GM23338 (cell line): ENCODE results near the gene NHERF1. TPM values are rescaled to one million over a fixed set of nuclear protein-coding genes. Genes with fewer than 3 reads are reported as not detected.

ENCODE experiments used
- ATAC-seq: fragments of 200-7000 bp; cut with Tn5 transposase; 3 replicates; pipeline ENCODE4 v1.9.1; 2020
- DNase-seq: peaks from one replicate; pipeline ENCODE4 v3.0.0-alpha.2; 2015; ENCODE audit warnings: low spot score
- H2AFZ ChIP-seq: fragments of 200-600 bp; sonication (generic); 2 replicates; pipeline ENCODE4 v1.8.0; 2016; ENCODE audit warnings: antibody characterized with exemption, mild to moderate bottlenecking, moderate library complexity
- H3F3A ChIP-seq: fragments of 200-600 bp; sonication (generic); replicated peaks from 2 replicates; pipeline ENCODE4 v1.8.0; 2017; ENCODE audit warnings: antibody characterized with exemption, mixed run types, low read depth
- H3K27ac ChIP-seq: fragments of 200-600 bp; sonication (generic); 2 replicates; pipeline ENCODE4 v1.6.1; 2016; ENCODE audit warnings: low read depth
- H3K27me3 ChIP-seq: fragments of 200-600 bp; sonication (generic); 2 replicates; pipeline ENCODE4 v1.8.0; 2016; ENCODE audit warnings: mild to moderate bottlenecking, mixed run types, moderate library complexity; ENCODE audit not compliant: insufficient read depth
- H3K36me3 ChIP-seq: fragments of 200-600 bp; sonication (generic); 2 replicates; pipeline ENCODE4 v1.8.0; 2016; ENCODE audit warnings: mild to moderate bottlenecking; ENCODE audit not compliant: insufficient read depth
- H3K4me1 ChIP-seq: fragments of 200-600 bp; sonication (generic); 2 replicates; pipeline ENCODE4 v1.8.0; 2016; ENCODE audit warnings: mild to moderate bottlenecking, moderate library complexity; ENCODE audit not compliant: insufficient read depth
- H3K4me2 ChIP-seq: fragments of 200-600 bp; sonication (generic); 2 replicates; pipeline ENCODE4 v1.7.1; 2017; ENCODE audit warnings: mixed run types
- H3K4me3 ChIP-seq: fragments of 200-600 bp; sonication (generic); 2 replicates; pipeline ENCODE4 v1.6.1; 2016; ENCODE audit warnings: mixed run types
- H3K79me2 ChIP-seq: fragments of 200-600 bp; sonication (generic); replicated peaks from 2 replicates; pipeline ENCODE4 v1.8.0; 2017; ENCODE audit warnings: mild to moderate bottlenecking; ENCODE audit not compliant: insufficient read depth
- H3K9me2 ChIP-seq: fragments of 200-600 bp; sonication (generic); 2 replicates; pipeline ENCODE4 v1.8.0; 2017; ENCODE audit not compliant: insufficient read depth
- H4K20me1 ChIP-seq: fragments of 200-600 bp; sonication (generic); replicated peaks from 2 replicates; pipeline ENCODE4 v1.8.0; 2017; ENCODE audit warnings: mild to moderate bottlenecking; ENCODE audit not compliant: insufficient read depth
- H3K27ac Mint-ChIP-seq: 2 replicates; pipeline ENCODE4 v1.8.0; 2020; ENCODE audit warnings: inconsistent platforms, mild to moderate bottlenecking, moderate library complexity, mixed read lengths
- H3K27me3 Mint-ChIP-seq: 3 replicates; pipeline ENCODE4 v1.8.0; 2022; ENCODE audit warnings: low read depth, mild to moderate bottlenecking, moderate library complexity, mixed read lengths, inconsistent platforms; ENCODE audit not compliant: insufficient read depth, poor library complexity
- H3K36me3 Mint-ChIP-seq: 3 replicates; pipeline ENCODE4 v1.8.0; 2021; ENCODE audit warnings: low read depth, mild to moderate bottlenecking, inconsistent platforms, moderate library complexity, mixed read lengths
- H3K4me1 Mint-ChIP-seq: 3 replicates; pipeline ENCODE4 v1.8.0; 2020; ENCODE audit warnings: mild to moderate bottlenecking, inconsistent platforms, mixed read lengths
- H3K4me3 Mint-ChIP-seq: 3 replicates; pipeline ENCODE4 v1.8.0; 2021; ENCODE audit warnings: moderate library complexity, mild to moderate bottlenecking, inconsistent platforms, mixed read lengths
- H3K9me3 Mint-ChIP-seq: 3 replicates; pipeline ENCODE4 v1.8.0; 2020; ENCODE audit warnings: moderate library complexity, mild to moderate bottlenecking, inconsistent platforms, mixed read lengths
- CREB1 ChIP-seq: fragments of 250-450 bp; sonication (Bioruptor Pico); IDR thresholded peaks from 2 replicates; pipeline ENCODE4 v1.5.0; 2020; ENCODE audit warnings: low read depth, mild to moderate bottlenecking, moderate library complexity
- ETS1 ChIP-seq: IDR thresholded peaks from 2 replicates; pipeline ENCODE4 v1.6.1; 2016; ENCODE audit warnings: antibody characterized with exemption
- EZH2 ChIP-seq: fragments of 200-600 bp; sonication (generic); IDR thresholded peaks from one replicate; pipeline ENCODE4 v1.8.0; 2017; ENCODE audit warnings: antibody characterized with exemption, mild to moderate bottlenecking, low read depth; ENCODE audit not compliant: unreplicated experiment
- EZH2phosphoT487 ChIP-seq: fragments of 200-600 bp; sonication (generic); IDR thresholded peaks from one replicate; pipeline ENCODE4 v1.8.1; 2018; ENCODE audit warnings: antibody characterized with exemption; ENCODE audit not compliant: unreplicated experiment
- JUNB ChIP-seq: IDR thresholded peaks from one replicate; pipeline ENCODE4 v1.6.1; 2016; ENCODE audit warnings: antibody characterized with exemption; ENCODE audit not compliant: unreplicated experiment
- NANOG ChIP-seq: IDR thresholded peaks from 2 replicates; pipeline ENCODE4 v1.6.1; 2016; ENCODE audit warnings: antibody characterized with exemption, borderline replicate concordance
- POLR2AphosphoS5 ChIP-seq: IDR thresholded peaks from 2 replicates; pipeline ENCODE4 v1.6.1; 2016; ENCODE audit warnings: antibody characterized with exemption, low read depth
- STAT1 ChIP-seq: IDR thresholded peaks from one replicate; pipeline ENCODE4 v1.6.1; 2016; ENCODE audit warnings: antibody characterized with exemption; ENCODE audit not compliant: unreplicated experiment
- ZNF114 ChIP-seq: fragments of 250-450 bp; sonication (Bioruptor Pico); IDR thresholded peaks from 2 replicates; pipeline ENCODE4 v1.5.0; 2020; ENCODE audit warnings: mild to moderate bottlenecking, moderate library complexity
- ZNF331 ChIP-seq: fragments of 250-450 bp; sonication (Bioruptor Pico); IDR thresholded peaks from 2 replicates; pipeline ENCODE4 v1.5.0; 2020; ENCODE audit warnings: low read depth, mild to moderate bottlenecking, moderate library complexity
- ZNF462 ChIP-seq: fragments of 250-450 bp; sonication (Bioruptor Pico); IDR thresholded peaks from 2 replicates; pipeline ENCODE4 v1.5.0; 2020; ENCODE audit warnings: mild to moderate bottlenecking, moderate library complexity
- polyA plus RNA-seq: library from polyadenylated mRNA; unstranded; fragments of >200 nt; fragmentation: Nextera tagmentation; extraction: Ambion mirVana; gene quantifications from 2 replicates; pipeline ENCODE4 v1.2.1, GENCODE V29; 2016
- total RNA-seq: library from RNA; depleted of rRNA; stranded (reverse); fragments of >200 nt; shearing (Covaris generic); gene quantifications from 2 replicates; pipeline ENCODE4 v1.2.3, GENCODE V29; 2014

NHERF1 gene
- total and polyA plus RNA-seq, 2 experiments from 2014 or later = 48.8 to 100 TPM

- peaks cover 8% of the 10 kb centered on the region for H3K27me3 Mint-ChIP-seq
- ATAC-seq (no peak), DNase-seq (no peak)
- TF ChIP-seq ZNF331 (CRISPR knock-in tag) (no peak), ZNF114 (CRISPR knock-in tag) (no peak)
- Histone ChIP-seq H3K4me3 (no peak overlapping the region), H4K20me1 (no peaks in the 10 kb centered on the region), H3K4me2 (no peak overlapping the region), H3K4me1 (no peaks in the 10 kb centered on the region), H3F3A (no peaks in the 10 kb centered on the region), H2AFZ (no peak overlapping the region), H3K36me3 (no peaks in the 10 kb centered on the region), H3K27ac (no peak overlapping the region), H3K9me2 (0 out of 2 replicates have a peak, but pooled peaks cover 7% of the 10 kb centered on the region), H3K27me3 (no peaks in the 10 kb centered on the region), H3K79me2 (no peaks in the 10 kb centered on the region)
- H3K9me3 Mint-ChIP-seq = no peaks in the 10 kb centered on the region
- no peaks in the 10 kb centered on the region for H3K36me3 Mint-ChIP-seq
- H3K4me3 Mint-ChIP-seq = no peak overlapping the region
- no peak overlapping the region for H3K27ac Mint-ChIP-seq
- peaks cover 2% of the 10 kb centered on the region; the same call in 1 of the 3 replicates for H3K4me1 Mint-ChIP-seq
Measured at GRCh38 chr17:74711058-74711824, 37.2 kb upstream of the NHERF1 start.

GRCh38 chr17:74712301-74712700 is 36.1 kb upstream of the NHERF1 start:
- no peaks in the 10 kb centered on the region for H3K4me1 ChIP-seq
- no peak for ATAC-seq
- H3K27ac ChIP-seq = no peak overlapping the region
- no peak overlapping the region for H2AFZ ChIP-seq
- Mint-ChIP-seq H3K4me3 (no peak overlapping the region), H3K27ac (no peak overlapping the region), H3K27me3 (peaks cover 8% of the 10 kb centered on the region), H3K9me3 (no peaks in the 10 kb centered on the region), H3K4me1 (peaks cover 2% of the 10 kb centered on the region; the same call in 1 of the 3 replicates), H3K36me3 (no peaks in the 10 kb centered on the region)
- no peaks in the 10 kb centered on the region for H3F3A ChIP-seq
- H3K4me3 ChIP-seq = no peak overlapping the region
- H3K36me3 ChIP-seq = no peaks in the 10 kb centered on the region
- H3K27me3 ChIP-seq = no peaks in the 10 kb centered on the region
- DNase-seq = no peak
- no peaks in the 10 kb centered on the region for H3K79me2 ChIP-seq
- no peaks in the 10 kb centered on the region for H4K20me1 ChIP-seq
- H3K9me2 ChIP-seq = no peaks in the 10 kb centered on the region
- H3K4me2 ChIP-seq = no peak overlapping the region
- TF ChIP-seq STAT1 = no peak
- TF ChIP-seq EZH2 = no peak
- no peak for TF ChIP-seq EZH2phosphoT487
- no peak for TF ChIP-seq CREB1 (CRISPR knock-in tag)
- no peak for TF ChIP-seq ZNF331 (CRISPR knock-in tag)
- TF ChIP-seq ZNF114 (CRISPR knock-in tag) = no peak
- no peak for TF ChIP-seq ETS1
- no peak for TF ChIP-seq ZNF462 (CRISPR knock-in tag)
- TF ChIP-seq POLR2AphosphoS5 = no peak
- no peak for TF ChIP-seq NANOG
- TF ChIP-seq JUNB = no peak
